ENCODE results near the gene GNB1L. TPM values are rescaled to one million over a fixed set of nuclear protein-coding genes. Genes with fewer than 3 reads are reported as not detected.

The GNB1L gene
- total and polyA plus RNA-seq, 2 of the 13 experiments (the other 11 are each of a cell fraction or from before 2014, with no cell fraction given): 2.5 to 7.4 TPM

GRCh38 chr22:19855504-19856409, 1.1 kb upstream of the GNB1L start (continued):
- TF ChIP-seq ZBTB43 (CRISPR knock-in tag; conservative IDR thresholded peaks at IDR 0.05) (peak; percentile 94), ZNF607 (CRISPR knock-in tag; IDR thresholded peaks at IDR 0.05; ENCODE audit: borderline replicate concordance) (peak; percentile 34; the same call in 1 of the 2 replicates), ZNF280B (CRISPR knock-in tag; IDR thresholded peaks at IDR 0.05; ENCODE audit: borderline replicate concordance) (no peak), CTCF (CRISPR knock-in tag; IDR thresholded peaks at IDR 0.05) (peak; percentile 27; the same call in 1 of the 2 replicates), SMYD3 (CRISPR knock-in tag; IDR thresholded peaks at IDR 0.05) (peak; percentile 78; the same call in 1 of the 2 replicates), KLF12 (CRISPR knock-in tag; IDR thresholded peaks at IDR 0.05; ENCODE audit: borderline replicate concordance) (peak; percentile 15; the same call in 1 of the 2 replicates), GATAD2A (CRISPR knock-in tag; IDR thresholded peaks at IDR 0.05) (peak; percentile 72), ZNF142 (CRISPR knock-in tag; IDR thresholded peaks at IDR 0.05) (peak; percentile 54; the same call in 1 of the 2 replicates), ZNF879 (CRISPR knock-in tag; IDR thresholded peaks at IDR 0.05) (peak; percentile 6; the same call in 1 of the 2 replicates), ZBTB25 (CRISPR knock-in tag; IDR thresholded peaks at IDR 0.05) (peak; percentile 50; the same call in 1 of the 2 replicates)

All from HepG2 (cell line).